ENCODE data around the gene TBL2.

DNA sequence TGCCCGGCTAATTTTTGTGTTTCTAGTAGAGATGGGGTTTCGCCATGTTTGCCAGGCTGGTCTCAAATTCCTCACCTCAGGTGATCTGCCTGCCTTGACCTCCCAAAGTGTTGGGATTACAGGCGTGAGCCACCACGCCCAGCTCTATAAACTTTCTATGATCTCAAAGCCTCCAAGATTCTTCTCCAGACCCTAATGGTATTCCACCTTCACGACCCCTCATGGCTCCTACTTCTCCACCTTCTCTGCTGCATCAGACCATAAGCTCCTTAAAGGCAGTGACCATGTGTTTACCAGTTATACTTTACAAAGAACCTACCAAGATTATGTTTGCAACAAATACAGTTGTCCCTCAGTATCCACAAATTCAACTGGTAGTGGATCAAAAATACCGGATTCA, 46.2 kb downstream of the TBL2 start:
- TF ChIP-seq NR2C2 (IDR thresholded peaks at IDR 0.05; ENCODE audit: borderline replicate concordance, control insufficient read depth, insufficient read length, low read depth) = no peak
- TF ChIP-seq, protein P1, sequence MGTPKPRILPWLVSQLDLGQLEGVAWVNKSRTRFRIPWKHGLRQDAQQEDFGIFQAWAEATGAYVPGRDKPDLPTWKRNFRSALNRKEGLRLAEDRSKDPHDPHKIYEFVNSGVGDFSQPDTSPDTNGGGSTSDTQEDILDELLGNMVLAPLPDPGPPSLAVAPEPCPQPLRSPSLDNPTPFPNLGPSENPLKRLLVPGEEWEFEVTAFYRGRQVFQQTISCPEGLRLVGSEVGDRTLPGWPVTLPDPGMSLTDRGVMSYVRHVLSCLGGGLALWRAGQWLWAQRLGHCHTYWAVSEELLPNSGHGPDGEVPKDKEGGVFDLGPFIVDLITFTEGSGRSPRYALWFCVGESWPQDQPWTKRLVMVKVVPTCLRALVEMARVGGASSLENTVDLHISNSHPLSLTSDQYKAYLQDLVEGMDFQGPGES (IDR thresholded peaks at IDR 0.05) = no peak

All from GM12878 (cell line).